Measurements from ENCODE around the gene NMNAT2. TPM values are rescaled to one million over a fixed set of nuclear protein-coding genes. Genes with fewer than 3 reads are reported as not detected.

Gene NMNAT2
- total and polyA plus RNA-seq, 2 of the 4 experiments (the other 2 are of a cell fraction) = 0.36 to 2.4 TPM

- intact Hi-C loops (cut with micrococcal nuclease) = no loop called here
- dilution Hi-C loops (cut with HindIII; ENCODE audit: low sequenced_read_pairs, unreplicated experiment) = no loop called here
- no peak overlapping the region for H3K56ac ChIP-seq (ENCODE audit: extremely low read depth, insufficient read depth, low read length)
- H3K4ac ChIP-seq (ENCODE audit: low read depth, low read length) = no peak overlapping the region
- H2BK15ac ChIP-seq (ENCODE audit: low read depth, low read length) = no peak overlapping the region
- in situ Hi-C loops (cut with MboI; ENCODE audit: low sequenced_read_pairs) = no loop called here
- no peaks in the 10 kb centered on the region for H3K9me1 ChIP-seq (ENCODE audit: insufficient read depth, low read length)
- 58% methylated on average over 3 of the region's 6 CpGs; no CpG with 5 or more reads in 1 of the 2 experiments for WGBS, 2 experiments (ENCODE audit: extremely low coverage in 2 of 2, insufficient read length in 1 of 2)
- H3K4me1 ChIP-seq (ENCODE audit: control insufficient read depth, insufficient read depth, low read length) = no peaks in the 10 kb centered on the region
- H2BK5ac ChIP-seq (ENCODE audit: low read depth, low read length, poor library complexity, severe bottlenecking) = no peak overlapping the region
- ChIA-PET POLR2A (ENCODE audit: unreplicated experiment) (no interaction called here), CTCF (no interaction called here)
- no peak overlapping the region for H2AK9ac ChIP-seq (replicated peaks; ENCODE audit: low read depth, low read length, poor library complexity)
- no peak for ATAC-seq (ENCODE audit: low read depth)
- H2BK120ac ChIP-seq (ENCODE audit: low read depth, low read length) = no peak overlapping the region
- BruUV-seq (replicated peaks) = no TSS peak
- no peak for DNase-seq
- no peak overlapping the region for H3K9ac ChIP-seq (ENCODE audit: low read depth, low read length)
- H2BK20ac ChIP-seq (ENCODE audit: low read depth, low read length) = no peak overlapping the region
- H3K27ac ChIP-seq (ENCODE audit: insufficient read depth, low read length) = no peak overlapping the region
- H4K5ac ChIP-seq (ENCODE audit: low read depth, low read length) = no peak overlapping the region
- no peak overlapping the region for H3K14ac ChIP-seq (replicated peaks; ENCODE audit: low read depth, low read length)
- no peaks in the 10 kb centered on the region for H3K36me3 ChIP-seq (ENCODE audit: control insufficient read depth, insufficient read depth, low read length)
- H3K18ac ChIP-seq (ENCODE audit: low read depth, low read length) = no peak overlapping the region
- no peaks in the 10 kb centered on the region for H3K9me3 ChIP-seq (ENCODE audit: control insufficient read depth, insufficient read depth, low read length)
- no peak for TF ChIP-seq FOS (IDR thresholded peaks at IDR 0.05; ENCODE audit: low read depth, low read length)
- no peak for TF ChIP-seq NFE2L2 (IDR thresholded peaks at IDR 0.05; ENCODE audit: low read depth, low read length)
- TF ChIP-seq CTCF (conservative IDR thresholded peaks at IDR 0.05; ENCODE audit: low read depth, low read length) = no peak
- TF ChIP-seq MAZ (IDR thresholded peaks at IDR 0.05; ENCODE audit: borderline replicate concordance, low read depth, low read length) = no peak
- TF ChIP-seq MXI1 (IDR thresholded peaks at IDR 0.05; ENCODE audit: borderline replicate concordance, low read depth, low read length) = no peak
- no peak for TF ChIP-seq RFX5 (IDR thresholded peaks at IDR 0.05; ENCODE audit: low read depth, low read length)
- TF ChIP-seq, protein P1, sequence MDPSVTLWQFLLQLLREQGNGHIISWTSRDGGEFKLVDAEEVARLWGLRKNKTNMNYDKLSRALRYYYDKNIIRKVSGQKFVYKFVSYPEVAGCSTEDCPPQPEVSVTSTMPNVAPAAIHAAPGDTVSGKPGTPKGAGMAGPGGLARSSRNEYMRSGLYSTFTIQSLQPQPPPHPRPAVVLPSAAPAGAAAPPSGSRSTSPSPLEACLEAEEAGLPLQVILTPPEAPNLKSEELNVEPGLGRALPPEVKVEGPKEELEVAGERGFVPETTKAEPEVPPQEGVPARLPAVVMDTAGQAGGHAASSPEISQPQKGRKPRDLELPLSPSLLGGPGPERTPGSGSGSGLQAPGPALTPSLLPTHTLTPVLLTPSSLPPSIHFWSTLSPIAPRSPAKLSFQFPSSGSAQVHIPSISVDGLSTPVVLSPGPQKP (IDR thresholded peaks at IDR 0.05; ENCODE audit: borderline replicate concordance, low read depth, low read length) = no peak
- no peak overlapping the region for H2AFZ ChIP-seq (replicated peaks; ENCODE audit: low read length, poor library complexity)
- no peak overlapping the region for H4K91ac ChIP-seq (ENCODE audit: insufficient read depth, low read depth, low read length)
- no peaks in the 10 kb centered on the region for H4K20me1 ChIP-seq (ENCODE audit: insufficient read depth, low read length)
- no peak overlapping the region for H3K23ac ChIP-seq (ENCODE audit: low read depth, low read length)
- H4K8ac ChIP-seq (ENCODE audit: low read depth in 2 of 2, low read length in 2 of 2) = no peak overlapping the region
- H3K27me3 ChIP-seq (ENCODE audit: control insufficient read depth, insufficient read depth, low read length) = peaks cover 35% of the 10 kb centered on the region
- H3K79me1 ChIP-seq (ENCODE audit: low read depth in 1 of 2, low read length in 2 of 2) = no peaks in the 10 kb centered on the region
- no peak overlapping the region for H2AK5ac ChIP-seq (ENCODE audit: low read depth, low read length)
- no peak overlapping the region for H3K4me2 ChIP-seq (ENCODE audit: low read depth, low read length)
- no peak overlapping the region for H3K4me3 ChIP-seq (ENCODE audit: insufficient read depth, low read depth, low read length)
These were observed 63.0 kb downstream of the NMNAT2 start for GRCh38 chr1:183355181-183355580.

Data from IMR-90 (cell line).